Spleen (tissue), 11 donors: ENCODE data around the gene PLEKHA7. TPM values are rescaled to one million over a fixed set of nuclear protein-coding genes. Genes with fewer than 3 reads are reported as not detected.
A peak's percentile ranks its signal among the peaks of the same experiment; 100 is the strongest.

Experiments used
- DNase-seq: peaks from one replicate; pipeline ENCODE4 v3.0.0-alpha.2; 2020
- H3K27ac ChIP-seq, 8 donors: fragments of 200-600 bp; sonication (generic) in 7 of 8; 1 replicate in 4 of 8; 2 replicates in 4 of 8; pipeline versions ENCODE4 v1.5.0 to v1.8.0; 2016 to 2021; ENCODE audit warnings: inconsistent platforms in 4 of 8, mild to moderate bottlenecking in 4 of 8, moderate library complexity in 1 of 8
- H3K27me3 ChIP-seq, 7 donors: fragments of 200-600 bp; sonication (generic) in 6 of 7; replicated peaks in 1 of 7; 1 replicate in 4 of 7; 2 replicates in 3 of 7; pipeline versions ENCODE4 v1.5.0 to v1.8.0; 2016 to 2021; ENCODE audit warnings: inconsistent platforms in 3 of 7, mild to moderate bottlenecking in 1 of 7
- H3K36me3 ChIP-seq, 6 donors: fragments of 200-600 bp; sonication (generic) in 5 of 6; 1 replicate in 4 of 6; 2 replicates in 2 of 6; pipeline versions ENCODE4 v1.5.0 to v1.8.0; 2016 to 2021; ENCODE audit warnings: inconsistent platforms in 2 of 6
- H3K4me1 ChIP-seq, 6 donors: fragments of 200-600 bp; sonication (generic) in 5 of 6; 1 replicate in 3 of 6; 2 replicates in 3 of 6; pipeline versions ENCODE4 v1.5.0 to v1.8.0; 2016 to 2021; ENCODE audit warnings: inconsistent platforms in 3 of 6
- H3K4me3 ChIP-seq, 8 donors: fragments of 200-600 bp; sonication (generic) in 7 of 8; 1 replicate in 4 of 8; 2 replicates in 4 of 8; pipeline versions ENCODE4 v1.5.0 to v1.8.0; 2016 to 2021; ENCODE audit warnings: inconsistent platforms in 4 of 8, mild to moderate bottlenecking in 4 of 8, moderate library complexity in 2 of 8
- H3K9me3 ChIP-seq, 8 donors: fragments of 200-600 bp; sonication (generic) in 7 of 8; 1 replicate in 4 of 8; 2 replicates in 4 of 8; pipeline versions ENCODE4 v1.5.0 to v1.8.0; 2016 to 2021; ENCODE audit warnings: inconsistent platforms in 4 of 8
- CTCF ChIP-seq, 11 experiments: fragments of 200-600 bp in 7 of 11; fragments of 450-650 bp in 4 of 11; sonication (generic) in 4 of 11; IDR thresholded peaks in 8 of 11; conservative IDR thresholded peaks in 3 of 11; 1 replicate in 7 of 11; 2 replicates in 4 of 11; pipeline versions ENCODE4 v1.4.0 to v1.8.0; 2016 to 2021; ENCODE audit warnings: antibody characterized with exemption in 11 of 11, inconsistent platforms in 4 of 11, mild to moderate bottlenecking in 1 of 11
- POLR2A ChIP-seq, 3 donors: fragments of 450-650 bp; IDR thresholded peaks; one replicate each; pipeline ENCODE4 v1.5.1; 2017; ENCODE audit warnings: antibody characterized with exemption in 3 of 3, mild to moderate bottlenecking in 1 of 3
- POLR2AphosphoS5 ChIP-seq, 3 donors: sonication (generic); formaldehyde crosslinking; IDR thresholded peaks; one replicate each; pipeline ENCODE4 v1.5.1; 2017; ENCODE audit warnings: antibody characterized with exemption in 3 of 3
- WGBS, 5 donors: extraction: QIAGEN DNeasy Blood & Tissue Kit in 3 of 5; methylation state at CpG; one replicate each; pipeline versions ENCODE4 v1.1.5 to v1.1.7; 2013 to 2018; 5-methylcytosine and 5-hydroxymethylcytosine counted together
- intact Hi-C: fragments of 100-400 bp; cut with DNase I; formaldehyde crosslinking; loops from one replicate; pipeline ENCODE4 v1.15.0; 2023; ENCODE audit warnings: low total_unique reads
- polyA plus RNA-seq, 3 donors: library from polyadenylated mRNA; stranded (reverse); fragments of 200-250 nt; gene quantifications; one replicate each; pipeline ENCODE4 v1.2.1, GENCODE V29; 2013
- total RNA-seq, 7 donors: library from RNA; depleted of rRNA in 3 of 7; stranded (reverse); fragments of >200 nt in 3 of 7; fragmentation: NEBNext Ultra II Directional in 4 of 7; extraction: Animal tissue kit (Norgen Biotek cat#: 25700) in 4 of 7; gene quantifications; one replicate each; pipeline versions ENCODE4 v1.1.0 to v1.2.1, GENCODE V29; 2016 to 2021
- donor health status: healthy with polysubstance abuse.
- donor health status: DM: no; HTN: no; CAD: no; lungs with moderate emphysema.
- donor health status: DM: no; HTN: no; CAD: no.
- donor health status: Bipolar disorder and iron deficiency.
- donor health status: healthy.
- donor health status: DM: no; HTN: no; CAD: no.
- donor health status: DM: yes; HTN: yes; CAD: no.

Gene PLEKHA7
- total and polyA plus RNA-seq, 10 donors: 1.8 to 12.8 (median 5.8) TPM

GRCh38 chr11:16992846-16993245, 21.4 kb downstream of the PLEKHA7 start:
- Histone ChIP-seq H3K4me3 (no peak overlapping the region), H3K27ac (no peak overlapping the region), H3K27me3 (no peaks in the 10 kb centered on the region), H3K4me1 (no peaks in the 10 kb centered on the region), H3K36me3 (no peaks in the 10 kb centered on the region), H3K9me3 (no peaks in the 10 kb centered on the region)
- no peak for TF ChIP-seq POLR2A (IDR thresholded peaks at IDR 0.05)
- TF ChIP-seq CTCF (IDR thresholded peaks at IDR 0.05 in 8 of 11, conservative IDR thresholded peaks at IDR 0.05 in 3 of 11): no peak
- no peak for TF ChIP-seq POLR2AphosphoS5 (IDR thresholded peaks at IDR 0.05)
- DNase-seq: no peak
- intact Hi-C loops: no loop called here
- WGBS, 5 donors: 74 to 91% (median 88%) methylated on average over 3 of the region's 3 CpGs

GRCh38 chr11:16989554-16989953, 24.7 kb downstream of the PLEKHA7 start:
- no peak for TF ChIP-seq POLR2A (IDR thresholded peaks at IDR 0.05)
- TF ChIP-seq CTCF (IDR thresholded peaks at IDR 0.05 in 8 of 11, conservative IDR thresholded peaks at IDR 0.05 in 3 of 11): no peak
- no peak for TF ChIP-seq POLR2AphosphoS5 (IDR thresholded peaks at IDR 0.05)
- H3K4me1 ChIP-seq: peaks cover 0 to 24% (median 14%) of the 10 kb centered on the region in 6 donors

GRCh38 chr11:16987205-16987568, 27.0 kb downstream of the PLEKHA7 start:
- peak overlapping the region in 7 of 8 donors; percentile 27 to 76 (median 58) for H3K27ac ChIP-seq
- no peaks in the 10 kb centered on the region for H3K27me3 ChIP-seq
- H3K4me1 ChIP-seq: peaks cover 0 to 27% (median 15%) of the 10 kb centered on the region in 6 donors
- no peak for DNase-seq
- no peak overlapping the region for H3K4me3 ChIP-seq
- TF ChIP-seq POLR2AphosphoS5 (IDR thresholded peaks at IDR 0.05): no peak
- no peak for TF ChIP-seq POLR2A (IDR thresholded peaks at IDR 0.05)
- TF ChIP-seq CTCF (IDR thresholded peaks at IDR 0.05 in 8 of 11, conservative IDR thresholded peaks at IDR 0.05 in 3 of 11): no peak
- 75 to 85% (median 81%) methylated on average over 4 to 6 of the region's 6 CpGs for WGBS, 5 donors
- H3K36me3 ChIP-seq: no peaks in the 10 kb centered on the region
- no peaks in the 10 kb centered on the region for H3K9me3 ChIP-seq
- intact Hi-C loops: no loop called here

More at GRCh38 chr11:16989554-16989953, 24.7 kb downstream of the PLEKHA7 start:
- Histone ChIP-seq H3K27me3 (no peaks in the 10 kb centered on the region), H3K9me3 (no peaks in the 10 kb centered on the region), H3K27ac (no peak overlapping the region), H3K4me3 (no peak overlapping the region), H3K36me3 (no peaks in the 10 kb centered on the region)
- intact Hi-C loops: no loop called here
- DNase-seq: no peak
- 89 to 100% (median 96%) methylated on average over 2 of the region's 2 CpGs for WGBS, 5 donors

GRCh38 chr11:16986434-16987204, 27.6 kb downstream of the PLEKHA7 start:
- TF ChIP-seq CTCF (IDR thresholded peaks at IDR 0.05 in 8 of 11, conservative IDR thresholded peaks at IDR 0.05 in 3 of 11) (no peak), POLR2A (IDR thresholded peaks at IDR 0.05) (no peak), POLR2AphosphoS5 (IDR thresholded peaks at IDR 0.05) (no peak)
- 23 to 36% (median 32%) methylated on average over 5 of the region's 5 CpGs for WGBS, 5 donors
- no peak for DNase-seq
- no peaks in the 10 kb centered on the region for H3K27me3 ChIP-seq
- intact Hi-C loops: no loop called here
- peaks cover 5 to 29% (median 18%) of the 10 kb centered on the region in 6 donors for H3K4me1 ChIP-seq
- H3K9me3 ChIP-seq: no peaks in the 10 kb centered on the region
- no peaks in the 10 kb centered on the region for H3K36me3 ChIP-seq
- H3K4me3 ChIP-seq: peak overlapping the region in 1 of 8 donors; percentile 29
- peak overlapping the region; percentile 27 to 76 (median 57) for H3K27ac ChIP-seq
